HS-5 (cell line): ENCODE data around the gene AKNA.

Experiments used
- DNase-seq: peaks from one replicate; pipeline ENCODE4 v3.0.0-alpha.2; 2012; ENCODE audit warnings: low read depth

The AKNA gene

GRCh38 chr9:114414346-114414745 is 26.6 kb upstream of the AKNA start:
- no peak for DNase-seq

GRCh38 chr9:114413861-114414301 is 26.1 kb upstream of the AKNA start:
- no peak for DNase-seq

GRCh38 chr9:114412048-114412683 is 24.4 kb upstream of the AKNA start:
- DNase-seq: no peak

GRCh38 chr9:114411452-114411851 is 23.7 kb upstream of the AKNA start:
- no peak for DNase-seq

GRCh38 chr9:114410910-114411309 is 23.1 kb upstream of the AKNA start:
- DNase-seq: no peak

GRCh38 chr9:114409842-114410241 is 22.1 kb upstream of the AKNA start:
- DNase-seq: no peak

GRCh38 chr9:114409103-114409780 is 21.5 kb upstream of the AKNA start:
- no peak for DNase-seq

- no peak for DNase-seq
These were observed 20.9 kb upstream of the AKNA start for GRCh38 chr9:114408645-114409044.

- no peak for DNase-seq
These were observed 20.1 kb upstream of the AKNA start for GRCh38 chr9:114407889-114408288.

GRCh38 chr9:114406441-114406840 is 18.7 kb upstream of the AKNA start:
- DNase-seq: no peak

- peak; percentile 38 for DNase-seq
These were observed 17.7 kb upstream of the AKNA start for GRCh38 chr9:114405294-114406034.

- no peak for DNase-seq
These were observed 16.7 kb upstream of the AKNA start for GRCh38 chr9:114404531-114404930.

GRCh38 chr9:114403153-114403756 is 15.5 kb upstream of the AKNA start:
- DNase-seq: no peak

GRCh38 chr9:114401344-114401743 is 13.6 kb upstream of the AKNA start:
- no peak for DNase-seq

GRCh38 chr9:114400772-114401171 is 13.0 kb upstream of the AKNA start:
- DNase-seq: no peak

- DNase-seq: no peak
These were observed 12.4 kb upstream of the AKNA start for GRCh38 chr9:114400219-114400618.

- DNase-seq: no peak
These were observed 11.6 kb upstream of the AKNA start for GRCh38 chr9:114399381-114399780.

GRCh38 chr9:114397848-114398605 is 10.2 kb upstream of the AKNA start:
- DNase-seq: peak; percentile 54

GRCh38 chr9:114397219-114397847 is 9.6 kb upstream of the AKNA start:
- DNase-seq: no peak

GRCh38 chr9:114396558-114397218 is 8.9 kb upstream of the AKNA start:
- no peak for DNase-seq

- DNase-seq: no peak
These were observed 8.0 kb upstream of the AKNA start for GRCh38 chr9:114395768-114396167.
